ENCODE results near the gene ARHGAP32. TPM values are rescaled to one million over a fixed set of nuclear protein-coding genes. Genes with fewer than 3 reads are reported as not detected.
"Not testable (repeated sequence)": the region's sequence is repeated elsewhere in the genome, so short reads cannot be mapped to it uniquely, and the experiment has no call there.

Gene ARHGAP32
- polyA plus RNA-seq, 12 donors, result 10.5 to 26.3 (median 13.5) TPM; not detected in 1

- DNase-seq, result no peak
These were observed 158.1 kb downstream of the ARHGAP32 start for GRCh38 chr11:129034001-129034400.

- no peak for DNase-seq
These were observed 168.0 kb downstream of the ARHGAP32 start for GRCh38 chr11:129023968-129024676.

- no peak for DNase-seq
These were observed 170.8 kb downstream of the ARHGAP32 start for GRCh38 chr11:129021295-129021694.

GRCh38 chr11:129018991-129019390 lies 173.1 kb downstream of the ARHGAP32 start:
- no peak for DNase-seq

- no peak for DNase-seq
These were observed 174.0 kb downstream of the ARHGAP32 start for GRCh38 chr11:129018126-129018525.

- no peak for DNase-seq
These were observed 178.2 kb downstream of the ARHGAP32 start for GRCh38 chr11:129013737-129014475.

GRCh38 chr11:129012880-129013279 lies 179.2 kb downstream of the ARHGAP32 start:
- no peak for DNase-seq

- no peak for DNase-seq
These were observed 186.0 kb downstream of the ARHGAP32 start for GRCh38 chr11:129006161-129006560.

- DNase-seq, result not testable (repeated sequence)
These were observed 193.0 kb downstream of the ARHGAP32 start for GRCh38 chr11:128999165-128999564.

- DNase-seq, result no peak
These were observed 203.7 kb downstream of the ARHGAP32 start for GRCh38 chr11:128988242-128988970.

- DNase-seq, result no peak
These were observed 206.2 kb downstream of the ARHGAP32 start for GRCh38 chr11:128985880-128986279.

GRCh38 chr11:128983023-128983422 lies 209.1 kb downstream of the ARHGAP32 start:
- no peak for DNase-seq

GRCh38 chr11:128981254-128981653 lies 210.9 kb downstream of the ARHGAP32 start:
- no peak for DNase-seq

GRCh38 chr11:128970598-128971190 lies 221.4 kb downstream of the ARHGAP32 start:
- no peak for DNase-seq

GRCh38 chr11:128968916-128969315 lies 223.2 kb downstream of the ARHGAP32 start:
- DNase-seq, result no peak

- no peak for DNase-seq
These were observed 224.5 kb downstream of the ARHGAP32 start for GRCh38 chr11:128967578-128967977.

GRCh38 chr11:128965485-128965884 lies 226.6 kb downstream of the ARHGAP32 start:
- no peak for DNase-seq

- no peak for DNase-seq
These were observed 227.6 kb downstream of the ARHGAP32 start for GRCh38 chr11:128964463-128964930.

- no peak for DNase-seq
These were observed 228.3 kb downstream of the ARHGAP32 start for GRCh38 chr11:128963744-128964325.

- no peak for DNase-seq
These were observed 229.2 kb downstream of the ARHGAP32 start for GRCh38 chr11:128962896-128963295.

- DNase-seq, result no peak
These were observed 230.5 kb downstream of the ARHGAP32 start for GRCh38 chr11:128961645-128962044.

GRCh38 chr11:128957202-128957482 lies 235.0 kb downstream of the ARHGAP32 start:
- DNase-seq, result no peak

Data from muscle of arm (tissue), 12 donors.